Heart left ventricle (tissue), 13 donors: ENCODE measurements around the gene PRKAR1B.

Source experiments
- CTCF ChIP-seq, 12 donors: fragments of 200-600 bp; sonication (generic) in 4 of 12; IDR thresholded peaks; one replicate each; pipeline versions ENCODE4 v1.5.0 to v1.8.0; 2018 to 2022; ENCODE audit warnings: antibody characterized with exemption in 12 of 12, mild to moderate bottlenecking in 5 of 12
- POLR2A ChIP-seq, 2 donors: fragments of 450-650 bp; IDR thresholded peaks; one replicate each; pipeline ENCODE4 v1.6.1; 2017; ENCODE audit warnings: antibody characterized with exemption in 2 of 2, mild to moderate bottlenecking in 2 of 2, moderate library complexity in 2 of 2
- donor health status: ischemic (EF 13 %, LVEDD 7.1; RV severe dilation, severe dysfunction).
- donor health status: DM: no; HTN: yes; CAD: no.
- donor health status: DM: no; HTN: no; CAD: no.
- donor health status: ischemic (EF 25% LVEDD 6.9; RV normal size, moderate dysfunction).
- donor health status: ischemic (EF 25% LVEDD 5.7; RV mildly dilated, moderate dysfunction).
- donor health status: ischemic (EF 35%, LVEDD 5.7; RV mildly dilated, moderate dysfunction).
- donor health status: nonischemic (EF 11% LVEDD 7.7; RV severe dilation, severe dysfunction).
- donor health status: DM: yes; HTN: yes; CAD: no.
- donor health status: PGD.
- donor health status: ischemic (EF 29% LVEDD 5.4; RV normal size, mild dysfunction).
- donor health status: nonischemic (EF 23%, LVEDD 6.1; RV moderate dilation, normal function).

GRCh38 chr7:603152-603951 is 123.7 kb downstream of the PRKAR1B start:
- TF ChIP-seq CTCF (IDR thresholded peaks at IDR 0.05) = no peak
- no peak for TF ChIP-seq POLR2A (IDR thresholded peaks at IDR 0.05)
